HCEC 1CT (cell line): Measurements from ENCODE around the gene SLC47A2.

Experiments
- DNase-seq: peaks from one replicate; pipeline ENCODE4 v3.0.0-alpha.2; 2017

Gene SLC47A2

DNA sequence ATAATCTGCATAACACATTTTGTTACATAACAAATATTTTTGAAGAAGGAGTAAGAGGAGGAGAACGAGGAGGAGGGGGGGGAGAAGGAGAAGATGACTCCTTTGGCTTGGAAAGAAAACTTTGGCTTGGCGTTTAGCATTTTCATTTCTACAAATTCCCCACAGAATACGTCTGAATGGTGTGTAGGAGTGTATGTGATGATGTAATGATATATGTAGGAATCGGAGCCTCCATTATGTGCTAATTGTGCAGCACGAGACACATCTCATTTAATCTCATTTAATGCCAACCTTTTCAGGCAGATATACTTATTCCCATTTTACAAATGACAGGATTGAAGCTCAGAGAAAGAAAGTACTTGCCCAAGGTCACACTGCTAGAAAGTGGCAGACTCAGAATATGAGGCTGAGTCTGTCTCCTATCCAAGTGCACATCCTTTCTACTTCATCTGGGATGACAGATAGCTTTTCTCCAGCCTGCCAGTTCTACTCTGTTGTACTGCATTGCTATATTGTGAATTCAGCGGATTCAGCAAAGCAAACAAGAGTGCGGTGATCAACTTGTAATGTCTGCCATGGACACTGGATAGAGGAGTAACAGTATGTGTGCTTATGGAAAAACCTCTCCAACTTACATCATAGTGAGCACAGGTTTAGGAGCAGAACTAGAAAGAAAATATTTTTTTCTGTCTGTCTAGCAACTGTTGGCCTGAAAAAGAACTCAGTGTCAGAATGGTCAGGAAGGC is 10.4 kb upstream of the SLC47A2 start:
- DNase-seq = no peak

DNA sequence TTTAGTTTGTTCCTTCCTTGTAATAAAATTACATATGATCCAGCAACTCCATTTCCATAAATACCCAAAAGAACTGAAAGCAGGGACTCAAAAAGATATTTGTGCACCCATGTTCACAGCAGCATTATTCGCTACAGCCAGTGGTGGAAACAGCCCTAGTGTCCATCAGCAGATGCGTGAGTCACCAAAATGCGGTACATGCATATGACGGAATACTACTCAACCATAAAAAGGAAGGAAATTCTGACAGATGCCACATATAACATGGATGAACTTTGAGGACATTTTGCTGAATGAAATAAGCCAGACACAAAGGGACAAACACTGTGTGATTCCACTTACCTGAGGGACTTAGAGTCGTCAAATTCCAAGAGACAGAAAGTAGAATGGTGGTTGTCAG is 9.1 kb upstream of the SLC47A2 start:
- no peak for DNase-seq

DNA sequence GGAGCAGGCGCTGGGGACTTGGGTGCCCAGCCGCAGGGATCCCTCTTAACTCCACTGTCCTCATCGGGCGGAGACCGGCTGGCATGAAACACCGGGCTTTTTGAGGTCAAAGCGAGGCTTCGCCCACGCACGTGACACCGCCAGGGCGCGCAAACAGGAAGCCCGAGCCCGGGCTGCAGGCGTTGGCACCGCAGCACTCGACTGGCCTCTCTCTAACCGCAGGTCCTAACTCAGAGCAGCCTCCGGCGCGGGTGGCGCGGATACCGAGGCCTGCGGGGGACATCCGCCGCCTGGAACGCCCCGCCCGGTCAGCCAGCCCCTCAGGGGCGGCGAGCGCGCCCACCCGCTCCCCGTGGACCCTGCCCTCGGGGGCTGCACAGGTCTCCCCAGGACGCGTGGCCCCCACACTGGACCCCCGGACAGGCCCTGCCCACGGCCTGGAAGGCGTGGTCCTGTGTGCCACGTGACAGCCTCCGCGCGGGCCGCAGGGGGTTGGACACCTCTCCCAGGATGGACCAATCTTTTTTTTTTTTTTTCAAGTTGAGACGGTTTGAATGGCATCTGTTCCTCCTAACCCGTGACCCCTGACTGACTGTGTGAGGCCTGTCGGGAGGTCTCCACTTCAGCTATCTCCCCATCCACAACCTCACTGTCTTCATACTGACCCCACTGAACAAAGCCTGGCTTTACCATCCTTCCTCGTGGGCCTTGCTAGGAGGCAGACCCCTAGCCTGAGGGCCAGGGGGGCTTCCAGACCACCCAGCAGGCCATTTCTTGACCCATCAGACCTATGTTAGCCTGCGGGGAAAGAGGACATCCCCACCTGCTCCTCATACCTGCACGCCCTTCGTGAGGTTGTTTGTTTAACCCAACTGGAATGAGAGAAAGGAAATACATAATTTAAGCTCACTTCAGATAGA is 8.4 kb upstream of the SLC47A2 start:
- no peak for DNase-seq

DNA sequence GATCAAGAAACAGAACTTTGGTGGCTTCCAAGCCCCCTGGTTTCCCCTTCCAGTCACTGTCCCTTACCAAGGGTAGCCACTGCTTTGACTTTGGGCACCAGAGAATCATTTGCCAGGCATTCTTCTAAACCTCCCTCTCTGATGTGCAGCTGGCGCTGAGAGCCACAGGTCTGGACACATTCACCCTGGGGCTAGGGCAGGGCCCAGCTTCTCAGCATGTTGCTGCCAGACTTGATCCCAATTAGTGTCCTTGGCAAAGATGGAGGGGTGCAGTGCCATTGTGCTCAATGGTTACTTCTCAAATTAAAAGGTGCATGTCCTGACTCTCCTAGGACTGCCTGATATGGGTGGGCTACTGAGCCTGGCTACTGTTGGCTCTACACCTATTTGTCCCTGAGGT is 7.6 kb upstream of the SLC47A2 start:
- no peak for DNase-seq

DNA sequence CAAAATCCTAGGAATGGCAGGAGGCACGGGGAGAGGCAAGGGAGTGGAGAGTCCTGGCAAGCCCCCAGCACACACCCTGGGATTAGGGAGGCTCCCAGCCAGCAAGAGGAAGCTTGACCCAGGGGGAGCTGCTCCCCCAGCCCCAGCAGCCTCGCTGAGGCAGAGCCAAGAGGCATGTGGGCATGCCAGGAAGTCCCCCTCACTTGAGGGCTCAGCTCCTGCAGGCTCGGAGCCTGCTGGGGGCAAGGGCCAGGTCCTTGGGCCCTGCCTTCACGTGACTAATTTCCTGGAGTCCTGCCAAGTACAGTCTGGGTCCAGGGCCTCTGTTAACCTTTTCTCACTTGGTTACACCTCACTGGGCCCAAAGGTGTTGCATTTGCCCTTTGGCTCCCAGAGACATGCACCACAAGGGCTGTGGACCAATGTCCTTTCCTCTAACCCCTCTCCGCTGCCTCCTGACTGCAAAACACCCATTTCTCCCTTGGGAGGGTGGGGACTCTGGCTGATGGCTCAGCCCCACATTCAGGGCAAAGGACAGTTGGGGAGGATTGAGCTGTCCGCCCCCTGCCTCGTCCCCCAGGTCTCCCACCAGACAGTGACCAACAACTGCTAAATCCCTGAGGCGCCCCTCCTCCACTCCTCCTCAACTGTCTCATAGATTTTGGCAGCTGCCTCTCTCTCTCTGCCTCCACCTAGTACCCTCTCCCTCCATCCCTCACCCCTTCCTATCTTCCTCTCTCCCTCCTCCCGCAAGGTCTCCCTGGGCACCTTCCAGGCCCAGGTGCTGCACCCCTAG is 4.4 kb upstream of the SLC47A2 start:
- no peak for DNase-seq

DNA sequence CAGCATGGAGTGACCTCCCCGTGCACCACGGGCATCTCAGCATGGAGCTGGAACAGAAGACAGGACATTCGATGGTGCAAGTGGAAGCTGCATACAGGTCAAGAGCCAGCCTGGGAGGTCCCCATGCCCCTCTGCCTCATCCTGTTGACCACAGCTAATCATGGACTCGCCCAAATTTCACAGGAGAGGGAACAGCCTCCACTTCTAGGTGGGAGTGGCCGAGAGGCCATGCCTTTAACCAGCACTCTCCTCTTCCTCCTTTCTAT is 3.8 kb upstream of the SLC47A2 start:
- DNase-seq = no peak

DNA sequence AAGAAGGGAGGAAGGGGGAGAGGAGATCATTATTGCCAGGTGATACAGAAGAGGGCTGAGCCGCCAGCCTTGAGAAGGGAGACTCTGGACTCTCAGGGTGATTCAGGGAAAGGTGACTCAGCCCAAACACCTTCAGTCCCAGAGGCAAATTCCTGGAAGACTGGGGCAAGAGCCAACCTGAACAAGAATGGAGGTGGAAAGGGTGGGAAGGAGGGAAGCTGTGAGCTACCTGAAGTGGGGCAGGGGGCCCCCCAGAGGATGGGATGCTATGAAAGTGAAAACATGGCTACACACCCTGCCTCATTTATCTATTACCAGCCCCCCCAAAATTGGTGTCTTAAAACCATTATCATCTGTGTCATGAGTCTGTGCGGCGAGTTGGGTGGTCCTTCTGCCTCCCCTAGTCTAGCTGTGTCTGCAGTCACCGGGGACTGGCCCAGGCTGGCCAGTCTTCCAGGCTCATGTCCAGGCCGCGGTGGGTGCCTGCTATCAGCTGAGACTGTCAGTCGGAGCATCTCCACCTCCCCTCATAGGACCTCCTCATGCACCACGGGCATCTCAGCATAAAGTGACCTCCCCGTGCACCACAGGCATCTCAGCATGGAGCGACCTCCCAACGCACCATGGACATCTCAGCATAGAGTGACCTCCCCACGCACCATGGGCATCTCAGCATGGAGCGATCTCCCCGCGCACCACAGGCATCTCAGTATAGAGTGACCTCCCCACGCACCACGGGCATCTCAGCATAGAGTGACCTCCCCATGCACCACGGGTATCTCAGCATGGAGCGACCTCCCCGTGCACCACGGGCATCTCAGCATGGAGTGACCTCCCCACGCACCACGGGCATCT is 3.2 kb upstream of the SLC47A2 start:
- no peak for DNase-seq

DNA sequence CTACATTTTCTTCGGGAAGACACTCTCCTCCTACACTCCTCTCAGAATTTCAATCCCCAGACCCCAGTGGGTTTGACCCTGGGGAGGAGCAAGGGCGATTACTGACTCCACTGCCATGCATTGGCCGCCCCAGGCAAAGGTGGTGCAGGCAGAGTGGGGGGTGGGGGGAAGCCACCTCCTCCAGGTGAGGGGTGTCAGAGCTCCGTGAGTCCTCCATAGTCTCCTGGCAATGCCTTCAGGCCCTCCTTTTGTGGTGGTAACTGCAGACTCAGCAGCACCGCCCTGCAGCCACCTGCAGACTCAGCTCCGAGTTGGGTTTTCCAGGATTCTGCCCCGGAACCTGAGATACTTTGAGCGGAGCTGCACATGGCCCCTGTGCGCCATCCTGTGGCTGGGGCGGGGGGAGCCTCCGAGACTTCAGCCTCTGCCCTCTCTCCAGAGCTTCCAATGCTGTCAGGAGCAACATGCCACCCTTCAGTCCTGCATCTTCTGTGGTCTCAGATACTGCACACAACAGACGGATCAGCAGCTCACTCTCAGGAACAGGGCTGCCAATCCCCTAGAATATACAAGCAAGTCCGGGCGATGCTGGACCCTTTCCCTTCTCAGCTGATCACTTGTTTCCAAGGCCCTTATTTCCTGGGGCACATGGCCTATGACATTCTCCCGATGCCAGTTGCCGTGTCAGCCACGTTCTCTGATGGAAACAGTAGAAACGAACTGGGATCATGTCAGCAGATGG is 2.4 kb upstream of the SLC47A2 start:
- no peak for DNase-seq

DNA sequence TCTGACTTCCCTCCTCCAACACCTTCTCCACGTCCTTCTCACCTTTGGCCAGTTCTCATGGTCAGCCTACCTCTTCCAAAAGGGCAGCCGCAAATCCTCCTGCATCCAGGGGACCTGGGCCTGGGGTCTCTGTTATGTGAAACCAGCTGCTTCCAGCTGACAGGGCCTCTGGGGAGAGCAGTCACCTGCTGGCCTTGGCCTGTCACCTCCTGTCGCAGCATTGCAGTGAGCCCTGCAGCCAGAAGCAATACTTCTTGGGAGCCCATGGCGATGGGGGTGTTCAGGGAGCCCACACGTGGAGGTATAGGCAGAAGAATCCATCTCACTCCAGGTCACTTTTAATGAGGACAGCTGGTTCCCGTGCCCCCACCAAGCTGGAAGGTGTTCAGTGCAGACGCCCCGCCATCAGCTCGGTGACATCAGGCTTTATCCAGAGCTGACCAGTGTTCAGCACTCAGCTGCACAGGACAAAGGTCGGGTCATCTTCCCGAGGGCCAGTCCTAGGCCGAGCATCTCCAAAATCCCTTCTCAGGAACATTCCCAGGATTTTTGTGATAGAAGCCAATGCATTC is 1.7 kb upstream of the SLC47A2 start:
- DNase-seq = no peak

DNA sequence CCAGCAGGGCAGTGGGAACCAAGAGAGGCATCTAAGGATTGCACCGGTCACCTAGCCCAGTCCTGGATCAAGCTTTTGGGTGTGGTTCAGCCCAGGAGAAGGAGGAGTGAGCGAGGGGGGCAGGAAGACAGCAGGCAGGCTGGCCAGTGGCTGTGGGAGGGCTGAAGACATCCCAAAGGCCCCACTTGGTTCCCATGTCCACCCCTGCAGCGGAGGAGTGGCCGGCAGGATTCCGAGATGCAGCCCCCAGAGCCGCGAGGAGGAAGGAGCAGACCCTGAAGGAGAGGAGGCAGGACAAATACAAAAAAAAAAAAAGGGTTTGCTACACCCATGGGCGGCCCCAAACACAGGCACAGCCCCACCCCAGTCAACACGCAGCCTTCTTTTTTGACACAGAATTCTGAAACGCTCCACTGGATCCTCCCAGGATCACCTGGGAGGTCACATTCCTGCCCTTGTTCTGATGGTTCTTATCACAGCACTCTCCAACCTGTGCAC is 1.1 kb upstream of the SLC47A2 start:
- DNase-seq = no peak

DNA sequence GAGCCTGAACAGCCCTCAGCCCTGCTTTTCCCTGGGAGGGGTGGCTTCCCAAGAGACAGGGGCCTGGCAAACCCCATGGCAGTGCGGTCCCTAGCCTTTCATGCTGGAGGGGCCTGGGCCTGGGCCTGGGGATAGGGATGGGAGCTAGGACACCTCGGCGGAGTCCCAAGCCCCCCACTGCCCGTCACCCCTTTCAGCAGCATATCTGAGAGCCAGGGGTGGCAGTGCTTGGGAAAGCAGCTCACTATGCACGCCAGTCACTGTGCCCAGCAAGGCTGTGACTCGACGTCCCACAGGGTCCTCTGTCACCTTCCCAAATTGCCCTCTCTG is 612 bp upstream of the SLC47A2 start:
- no peak for DNase-seq

DNA sequence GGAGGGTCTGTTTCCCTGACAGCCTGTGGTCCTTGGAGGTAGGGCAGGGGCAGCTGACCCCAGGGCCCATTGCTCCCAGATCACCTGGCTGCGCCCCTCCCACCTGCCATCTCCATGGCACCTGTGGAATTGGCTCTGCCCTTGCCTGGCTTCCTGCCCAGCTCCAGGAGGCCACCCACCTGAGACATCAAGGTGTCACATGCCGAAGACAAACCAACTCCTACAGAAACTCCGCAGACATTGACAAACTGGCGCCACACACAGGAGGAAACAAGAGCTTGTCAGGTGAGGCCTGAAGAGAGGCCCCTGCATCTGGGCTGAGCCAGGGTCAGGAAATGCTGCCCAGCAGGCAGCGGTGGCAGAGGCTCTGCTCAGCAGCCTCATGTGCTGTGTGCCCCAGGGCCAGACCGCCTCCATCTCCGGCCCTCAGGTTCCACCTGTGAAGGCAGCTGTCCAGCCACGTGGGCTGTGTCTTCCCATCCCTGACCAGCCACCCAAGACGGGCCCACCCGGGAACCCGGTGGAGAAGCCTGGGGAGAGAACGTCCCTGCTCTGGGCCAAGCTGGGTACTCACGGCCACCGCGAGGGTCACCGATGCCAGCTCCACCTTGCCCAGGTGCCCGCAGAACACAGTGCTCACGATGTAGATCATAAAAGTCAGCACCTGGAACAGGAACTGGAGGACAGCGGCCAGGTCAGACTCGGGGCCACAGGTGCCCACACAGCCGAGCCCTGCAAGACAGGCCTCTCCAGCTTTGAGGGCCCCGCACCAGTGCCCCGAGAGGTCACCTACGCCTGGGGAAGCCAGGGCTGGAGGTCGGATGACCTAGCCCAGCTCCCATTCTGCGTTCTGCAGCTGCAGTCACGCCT is 1.6 kb downstream of the SLC47A2 start:
- no peak for DNase-seq

DNA sequence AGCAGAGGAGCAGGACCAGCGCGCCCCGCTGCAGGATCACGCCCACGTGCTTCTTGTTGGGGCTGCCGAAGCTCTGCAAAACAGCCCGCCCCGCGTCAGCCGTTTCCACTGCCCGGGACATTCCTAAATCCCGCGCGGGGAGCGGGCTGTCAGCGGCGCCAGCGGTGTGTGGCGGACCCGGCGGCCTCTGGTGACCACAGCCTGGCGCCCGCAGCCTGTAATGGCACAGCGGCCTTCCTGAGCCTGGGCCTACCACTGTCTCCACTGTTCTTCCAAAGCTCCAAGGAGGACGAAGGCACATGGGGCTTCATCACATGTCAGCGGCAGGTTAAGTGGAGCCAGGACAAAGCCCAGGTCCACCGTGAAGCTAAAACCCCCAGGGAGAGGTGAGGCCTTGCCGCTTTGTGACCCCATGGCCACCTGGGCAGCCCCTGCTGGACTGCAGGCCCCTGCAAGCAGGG is 2.5 kb downstream of the SLC47A2 start:
- DNase-seq = no peak

DNA sequence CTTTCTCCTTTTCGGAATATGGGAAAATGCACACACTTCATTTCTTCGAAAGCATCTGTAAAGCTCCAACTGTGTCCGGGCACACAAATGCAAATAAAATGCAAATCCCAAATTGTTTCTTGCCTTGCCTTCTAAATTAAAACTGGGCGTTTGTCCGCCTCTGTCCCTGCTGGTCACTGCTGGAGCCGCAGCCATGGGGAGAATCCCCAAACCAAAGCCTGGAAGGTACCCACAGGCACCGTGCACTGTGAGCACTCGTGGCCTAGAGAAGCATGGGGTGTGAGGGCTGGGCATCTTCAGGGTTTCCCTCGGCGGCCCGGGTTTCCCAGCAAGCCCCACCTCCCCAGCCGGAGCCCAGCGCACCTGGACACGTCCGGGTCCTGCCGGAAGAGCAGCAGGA is 2.9 kb downstream of the SLC47A2 start:
- no peak for DNase-seq

DNA sequence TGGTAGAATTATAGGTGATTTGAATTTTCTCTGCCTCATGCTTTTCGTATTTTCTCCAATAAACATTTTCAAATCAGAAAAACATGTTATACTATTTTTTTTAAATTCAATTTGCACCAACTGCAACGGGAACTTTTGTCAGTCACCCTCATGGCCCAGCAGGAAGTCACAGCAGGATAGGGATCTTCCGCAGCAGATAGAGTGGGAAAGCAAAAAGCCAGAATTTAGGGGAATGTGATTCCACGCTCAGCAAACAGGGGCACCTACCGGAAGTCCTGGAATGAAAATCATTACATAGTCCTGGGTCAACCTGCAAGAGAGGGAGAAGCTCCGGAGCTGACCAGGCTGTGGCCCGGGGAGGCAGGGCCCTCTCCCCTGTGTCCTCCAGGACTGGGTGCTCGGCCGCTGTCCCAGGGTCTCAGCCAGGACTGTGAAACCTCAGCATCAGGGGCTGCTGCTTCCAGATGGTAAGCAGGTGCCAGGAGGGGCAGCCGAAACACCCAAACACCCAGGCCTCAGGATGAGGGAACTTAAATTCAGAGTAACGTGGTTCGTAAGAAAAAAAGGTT is 3.9 kb downstream of the SLC47A2 start:
- DNase-seq = no peak

DNA sequence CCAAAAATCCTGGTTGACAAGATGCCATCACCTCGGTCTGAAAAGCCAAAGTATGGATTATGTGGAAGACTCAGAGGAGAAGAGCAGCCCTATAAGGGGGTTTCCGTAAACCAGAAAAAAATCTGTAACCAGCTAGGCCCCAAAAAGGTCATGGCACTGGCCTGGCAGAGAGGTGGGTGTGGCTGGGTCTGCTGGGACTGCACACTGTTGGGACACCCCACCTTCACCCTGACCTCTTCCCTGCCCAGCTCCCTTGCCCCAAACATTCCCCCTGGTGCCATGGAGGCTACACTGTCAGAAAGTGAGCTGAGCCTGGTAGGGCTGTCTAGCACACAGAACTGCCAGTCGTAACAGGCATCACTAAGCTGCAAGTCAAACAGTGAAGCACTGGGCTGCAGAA is 6.5 kb downstream of the SLC47A2 start:
- no peak for DNase-seq

DNA sequence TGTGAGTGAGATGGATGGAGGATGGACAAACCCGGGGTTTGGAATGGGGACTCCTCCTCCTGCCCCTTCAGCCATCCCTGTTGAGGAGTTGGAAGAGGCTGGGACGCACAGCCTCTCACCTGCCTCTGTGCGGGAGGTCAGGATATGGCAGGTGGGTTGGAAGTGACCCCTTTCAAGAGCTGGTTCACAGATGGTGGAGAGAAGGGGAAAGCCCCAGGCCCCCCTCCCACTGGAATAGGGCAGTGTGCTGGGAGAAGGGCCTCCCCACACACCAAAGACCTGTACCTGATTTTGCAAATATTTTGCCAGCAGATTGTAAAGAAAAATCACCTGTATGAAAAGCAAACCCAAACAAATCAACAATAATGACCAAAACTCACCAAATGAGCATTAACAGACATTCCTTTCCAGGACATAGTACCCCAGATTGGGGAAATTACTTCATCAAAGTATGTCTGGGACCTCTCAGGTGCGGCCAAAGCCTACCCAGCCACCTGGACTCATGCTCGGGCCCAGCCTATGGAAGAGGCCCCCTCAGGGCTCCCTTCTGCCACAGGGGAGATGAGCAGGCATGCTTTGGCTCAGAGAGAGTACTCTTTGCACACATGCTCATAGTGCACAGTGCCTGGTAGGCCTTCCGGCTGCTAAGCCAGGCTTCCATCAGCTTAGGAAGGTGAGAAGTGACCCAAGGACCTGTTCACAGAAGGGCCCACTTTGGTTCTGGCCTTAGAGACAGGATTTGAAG is 7.8 kb downstream of the SLC47A2 start:
- DNase-seq = no peak

DNA sequence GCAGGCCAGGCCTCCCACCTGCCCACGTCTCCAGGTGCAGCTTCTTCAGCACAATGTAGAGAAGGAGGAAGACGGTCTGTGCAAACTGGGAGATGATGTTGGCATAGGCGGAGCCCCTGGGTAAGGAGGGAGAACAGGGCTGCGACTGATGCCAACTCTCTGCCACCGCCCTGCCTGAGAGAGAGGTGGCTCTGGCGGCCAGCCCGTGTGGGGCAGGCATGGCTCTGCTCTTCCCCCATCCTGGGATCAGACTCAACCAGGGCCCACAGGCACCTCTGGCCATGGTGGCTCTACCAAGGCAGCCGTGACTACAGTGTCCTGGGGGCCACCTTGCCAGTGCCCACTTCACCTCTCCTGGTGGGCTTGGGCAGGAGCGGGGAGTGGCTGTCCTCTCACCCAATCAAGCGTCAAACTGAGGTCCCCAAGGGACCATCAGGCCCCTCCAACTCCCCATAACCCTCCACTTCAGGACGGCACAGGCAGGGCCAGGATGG is 8.6 kb downstream of the SLC47A2 start:
- DNase-seq = no peak
